K562 (cell line): ENCODE results near the gene COA7. TPM values are rescaled to one million over a fixed set of nuclear protein-coding genes. Genes with fewer than 3 reads are reported as not detected.

Experiments
- HDAC1 ChIP-seq, 2 experiments: fragments of 450-650 bp; IDR thresholded peaks; 2 replicates each; pipeline ENCODE4 v1.6.1; 2016 to 2017; ENCODE audit warnings: inconsistent platforms in 1 of 2, mild to moderate bottlenecking in 1 of 2, moderate library complexity in 1 of 2
- HOXB6 ChIP-seq: fragments of 250-450 bp; sonication (Bioruptor Pico); IDR thresholded peaks from 2 replicates; pipeline ENCODE4 v1.5.1; 2022; ENCODE audit warnings: mild to moderate bottlenecking, borderline replicate concordance
- KDM4B ChIP-seq, 2 experiments: fragments of 450-650 bp in 1 of 2; sonication (generic) in 1 of 2; IDR thresholded peaks; 2 replicates each; pipeline ENCODE4 v1.6.1; 2016 to 2017; ENCODE audit warnings: borderline replicate concordance in 2 of 2, antibody characterized with exemption in 1 of 2, low read depth in 1 of 2, mild to moderate bottlenecking in 1 of 2
- KDM5B ChIP-seq: fragments of 200-600 bp; sonication (generic); IDR thresholded peaks from 2 replicates; pipeline ENCODE4 v1.6.1; 2012; ENCODE audit warnings: low read depth, mild to moderate bottlenecking, moderate library complexity, low read length, control low read depth, inconsistent platforms; ENCODE audit not compliant: insufficient replicate concordance
- NRF1 ChIP-seq, 2 experiments: fragments of 450-650 bp; IDR thresholded peaks in 1 of 2; conservative IDR thresholded peaks in 1 of 2; 2 replicates each; pipeline ENCODE4 v1.6.1; 2014; ENCODE audit warnings: mild to moderate bottlenecking in 2 of 2
- PCBP2 ChIP-seq: fragments of 200-400 bp; formaldehyde crosslinking; IDR thresholded peaks from 2 replicates; pipeline ENCODE4 v1.6.1; 2018; ENCODE audit warnings: low read length, low read depth, mild to moderate bottlenecking, moderate library complexity; ENCODE audit not compliant: poor library complexity, severe bottlenecking
- POLR2AphosphoS5 ChIP-seq: IDR thresholded peaks from 2 replicates; pipeline ENCODE4 v1.6.1; 2011; ENCODE audit warnings: mild to moderate bottlenecking, low read depth, low read length, moderate library complexity; ENCODE audit not compliant: control insufficient read depth, insufficient read depth
- SIN3B ChIP-seq: fragments of 450-650 bp; IDR thresholded peaks from 2 replicates; pipeline ENCODE4 v1.6.1; 2017; ENCODE audit warnings: low read depth, mild to moderate bottlenecking, moderate library complexity
- ZFP36 ChIP-seq: fragments of 150-350 bp; IDR thresholded peaks from 2 replicates; pipeline ENCODE4 v1.6.1; 2018; ENCODE audit warnings: low read length, low read depth; ENCODE audit not compliant: partially characterized antibody
- ZNF639 ChIP-seq, 2 experiments: fragments of 200-800 bp in 1 of 2; sonication (Bioruptor generic) in 1 of 2; sonication (generic) in 1 of 2; formaldehyde crosslinking in 1 of 2; IDR thresholded peaks in 1 of 2; conservative IDR thresholded peaks in 1 of 2; 2 replicates each; pipeline versions ENCODE4 v1.5.0 to v1.6.1; 2016 to 2020; ENCODE audit warnings: missing compliant biosample characterization in 1 of 2, missing genetic modification characterization in 1 of 2, missing genetic modification reagents in 1 of 2
- ZNF740 ChIP-seq, 3 experiments: fragments of 200-800 bp in 1 of 3; sonication (Bioruptor generic) in 1 of 3; sonication (generic) in 1 of 3; formaldehyde crosslinking in 1 of 3; IDR thresholded peaks; 2 replicates each; pipeline versions ENCODE4 v1.6.1 to v1.8.0; 2016 to 2022; ENCODE audit warnings: mild to moderate bottlenecking in 2 of 3, missing compliant biosample characterization in 2 of 3, missing genetic modification characterization in 2 of 3, missing genetic modification reagents in 1 of 3
- polyA plus RNA-seq, 8 experiments: library from polyadenylated mRNA; depleted of rRNA in 4 of 8; stranded (reverse) in 5 of 8; unstranded in 3 of 8; fragments of >200 nt; fragmentation: Nextera tagmentation in 2 of 8; fragmentation: Illumina TruSeq in 1 of 8; extraction: Ambion mirVana in 2 of 8; extraction: Trizol in 1 of 8; gene quantifications; 2 replicates each; pipeline versions ENCODE4 v1.2.1 to v1.2.3, GENCODE V29; 2011 to 2014; ENCODE audit warnings: inconsistent platforms in 1 of 8, missing spikeins in 1 of 8
- total RNA-seq, 7 experiments: library from RNA; depleted of rRNA in 6 of 7; stranded (reverse); fragments of >200 nt in 6 of 7; fragmentation: Illumina TruSeq in 2 of 7; extraction: Trizol in 2 of 7; gene quantifications; 2 replicates each; pipeline versions ENCODE4 v1.2.1 to v1.2.3, GENCODE V29; 2011 to 2021; ENCODE audit warnings: low replicate concordance in 1 of 7
- TF ChIP-seq, protein P1 (sequence below): sonication (generic); formaldehyde crosslinking; IDR thresholded peaks from 2 replicates; pipeline ENCODE4 v1.8.1; 2023; ENCODE audit warnings: mild to moderate bottlenecking, missing genetic modification reagents

Gene COA7
- total and polyA plus RNA-seq, 9 of the 15 experiments (the other 6 are each of a cell fraction or from before 2014, with no cell fraction given), result 19.4 to 82.8 (median 51.0) TPM

DNA sequence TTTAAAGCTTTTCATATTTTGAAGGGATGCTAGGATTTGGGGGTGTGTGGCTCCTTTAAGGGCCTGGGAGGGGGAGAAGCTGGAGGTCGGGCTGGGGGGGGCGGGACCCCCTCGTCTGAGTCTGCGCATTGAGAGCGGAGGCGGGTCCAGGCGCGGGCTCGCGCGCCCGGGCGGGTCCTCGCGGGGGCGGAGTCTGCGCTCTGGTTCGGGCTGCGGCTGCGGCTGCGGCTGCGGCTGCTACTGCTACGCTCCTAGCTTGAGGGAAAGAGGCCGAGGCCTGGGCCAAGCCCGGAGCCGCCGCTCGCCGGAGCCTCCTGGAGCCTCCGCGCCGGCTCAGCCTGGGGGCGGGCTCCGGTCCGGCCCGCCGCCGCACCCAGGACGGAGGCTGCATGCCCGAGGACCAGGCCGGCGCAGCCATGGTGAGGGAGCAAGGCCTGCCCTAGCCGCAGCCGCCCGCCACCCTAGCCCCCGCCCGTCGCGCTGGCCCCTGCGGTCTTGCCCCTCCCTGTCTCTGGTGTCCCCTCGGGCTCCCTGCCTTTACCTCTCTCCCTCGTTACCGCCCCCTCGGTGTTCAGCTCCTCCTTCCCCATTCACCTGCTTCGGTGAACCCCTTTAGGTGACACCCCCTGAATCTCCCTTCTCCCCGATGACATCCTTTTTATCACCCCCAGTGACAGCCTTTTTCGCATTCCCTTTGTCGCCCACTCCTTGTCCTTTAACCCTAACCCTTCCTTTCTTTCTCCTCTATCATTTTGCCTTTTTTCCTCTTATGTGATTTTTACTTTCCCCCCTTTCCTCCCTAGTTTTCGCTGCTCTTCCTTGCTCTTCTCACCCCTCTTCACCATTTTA lies 28.3 kb upstream of the COA7 start, which contains the start of gene ZYG11B (continued):
- TF ChIP-seq HDAC1 (IDR thresholded peaks at IDR 0.05), result peak in 1 of 2 experiments; percentile 97; a peak in 2 of 4 replicates
- no peak for TF ChIP-seq ZFP36
- peak; percentile 34 for TF ChIP-seq KDM5B
- TF ChIP-seq SIN3B, result peak; percentile 78
- TF ChIP-seq HOXB6, result no peak
- peak; percentile 77 for TF ChIP-seq POLR2AphosphoS5
- TF ChIP-seq ZNF740 (CRISPR knock-in tag; IDR thresholded peaks at IDR 0.05), result peak; percentile 76; the same call in 1 of the 2 replicates
- TF ChIP-seq ZNF740 (tag; IDR thresholded peaks at IDR 0.05), result peak in 1 of 2 experiments; percentile 93; a peak in 2 of 4 replicates
- TF ChIP-seq PCBP2, result no peak
- no peak for TF ChIP-seq ZNF639 (CRISPR knock-in tag; conservative IDR thresholded peaks at IDR 0.05 in 1 of 2, IDR thresholded peaks at IDR 0.05 in 1 of 2)
- peak in 1 of 2 experiments; percentile 40; a peak in 1 of 4 replicates for TF ChIP-seq KDM4B (IDR thresholded peaks at IDR 0.05; ENCODE audit: borderline replicate concordance in 2 of 2, low read depth in 1 of 2)
- TF ChIP-seq, protein P1, sequence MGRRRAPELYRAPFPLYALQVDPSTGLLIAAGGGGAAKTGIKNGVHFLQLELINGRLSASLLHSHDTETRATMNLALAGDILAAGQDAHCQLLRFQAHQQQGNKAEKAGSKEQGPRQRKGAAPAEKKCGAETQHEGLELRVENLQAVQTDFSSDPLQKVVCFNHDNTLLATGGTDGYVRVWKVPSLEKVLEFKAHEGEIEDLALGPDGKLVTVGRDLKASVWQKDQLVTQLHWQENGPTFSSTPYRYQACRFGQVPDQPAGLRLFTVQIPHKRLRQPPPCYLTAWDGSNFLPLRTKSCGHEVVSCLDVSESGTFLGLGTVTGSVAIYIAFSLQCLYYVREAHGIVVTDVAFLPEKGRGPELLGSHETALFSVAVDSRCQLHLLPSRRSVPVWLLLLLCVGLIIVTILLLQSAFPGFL (CRISPR knock-in tag), result 0 out of 2 replicates have a peak, but pooled peaks have one; percentile 44
- peak in 1 of 2 experiments; percentile 82; a peak in 2 of 4 replicates for TF ChIP-seq NRF1 (conservative IDR thresholded peaks at IDR 0.05 in 1 of 2, IDR thresholded peaks at IDR 0.05 in 1 of 2)
